HG03097 (cell line): ENCODE measurements around the gene RAI1.
A peak's percentile ranks its signal among the peaks of the same experiment; 100 is the strongest.
"Not testable (repeated sequence)": the region's sequence is repeated elsewhere in the genome, so short reads cannot be mapped to it uniquely, and the experiment has no call there.

Experiments
- ATAC-seq: cut with Tn5 transposase; IDR thresholded peaks from one replicate; pipeline ENCODE4 v1.9.1; 2021; ENCODE audit not compliant: unreplicated experiment, low FRiP score

The RAI1 gene

DNA sequence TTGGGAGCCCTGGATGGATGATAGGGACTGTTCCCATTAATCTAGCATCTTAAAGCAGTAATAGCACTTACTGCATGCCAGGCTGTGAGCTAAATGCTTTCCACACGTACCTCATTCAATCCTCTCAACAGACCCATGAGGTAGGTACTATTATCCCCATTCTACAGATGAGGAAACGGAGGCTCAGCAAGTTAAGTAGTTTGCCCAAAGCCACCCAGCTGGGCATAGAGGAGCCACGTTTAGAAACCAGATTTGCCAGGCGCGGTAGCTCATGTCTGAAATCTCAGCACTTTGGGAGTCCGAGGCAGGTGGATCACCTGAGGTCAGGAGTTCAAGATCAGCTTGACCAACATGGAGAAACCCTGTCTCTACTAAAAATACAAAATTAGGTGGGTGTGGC is 2.0 kb upstream of the RAI1 start:
- no peak for ATAC-seq

- no peak for ATAC-seq
Observed at GRCh38 chr17:17679748-17680147, 1.5 kb upstream of the RAI1 start.

DNA sequence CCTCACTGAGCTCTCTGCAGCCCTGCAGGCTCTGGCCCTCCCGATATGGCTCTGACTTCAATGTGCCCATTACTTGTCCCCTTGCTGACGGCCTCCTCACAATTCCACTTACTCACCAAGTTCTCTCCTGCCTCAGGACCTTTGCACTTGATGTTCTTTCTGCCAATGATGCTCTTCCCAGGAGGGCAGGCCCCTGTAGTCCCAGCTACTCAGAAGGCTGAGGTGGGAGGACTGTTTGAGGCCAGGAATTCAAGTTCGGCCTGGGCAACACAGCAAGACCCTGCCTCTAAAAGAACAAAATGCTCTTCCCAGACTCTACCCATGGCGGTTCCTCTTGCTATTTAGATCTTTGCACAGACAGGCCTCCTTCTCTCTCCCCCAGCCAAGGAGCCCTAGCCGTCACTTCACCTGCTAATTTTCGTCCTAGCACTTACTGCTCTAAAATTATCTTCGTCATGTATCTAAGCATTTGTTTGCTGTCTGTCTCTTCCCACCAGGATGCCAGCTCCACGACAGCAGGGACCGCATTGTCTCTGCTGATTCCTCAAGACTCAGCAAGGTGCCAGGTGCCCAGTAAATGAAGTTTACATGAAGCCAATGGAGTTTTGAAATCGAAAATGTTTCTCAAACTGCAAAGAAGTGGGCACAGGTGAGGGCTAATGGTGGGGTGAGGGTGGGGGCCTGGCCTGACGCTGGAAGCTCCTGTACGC is 626 bp upstream of the RAI1 start:
- ATAC-seq: no peak

GRCh38 chr17:17681744-17682292 is 560 bp downstream of the RAI1 start:
- peak; percentile 6 for ATAC-seq

GRCh38 chr17:17682293-17682736 is 1.1 kb downstream of the RAI1 start:
- peak; percentile 26 for ATAC-seq

GRCh38 chr17:17682737-17683680 is 1.8 kb downstream of the RAI1 start:
- ATAC-seq: peak; percentile 26

DNA sequence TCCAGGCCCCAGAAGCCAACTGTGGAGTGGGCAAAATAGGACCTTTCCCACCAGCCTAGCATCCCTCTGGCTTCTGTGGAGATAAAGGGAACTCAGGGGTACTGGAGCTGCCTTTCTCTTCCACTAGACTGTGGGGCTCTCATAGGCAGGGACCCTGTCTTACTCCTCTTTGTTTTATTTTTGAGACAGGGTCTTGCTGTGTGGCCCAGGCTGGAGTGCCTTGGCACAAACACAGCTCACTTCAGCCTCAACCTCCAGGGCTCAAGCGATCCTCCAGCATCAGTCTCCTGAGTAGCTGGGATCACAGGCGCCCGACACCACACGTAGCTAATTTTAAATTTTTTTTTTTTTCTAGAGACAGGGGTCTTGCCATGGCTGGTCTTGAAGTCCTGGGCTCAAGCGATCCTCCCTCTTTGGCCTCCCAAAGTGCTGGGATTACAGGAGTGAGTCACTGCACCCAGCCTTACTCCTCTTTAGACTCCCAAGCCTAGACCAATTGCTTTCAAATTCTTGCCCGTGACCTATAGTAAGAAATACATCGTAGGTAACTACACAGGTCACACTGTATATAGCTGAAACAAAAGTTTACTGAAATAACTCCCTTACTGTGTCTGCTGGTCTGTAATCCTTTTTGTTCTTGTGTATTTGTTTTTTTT is 2.6 kb downstream of the RAI1 start:
- no peak for ATAC-seq

DNA sequence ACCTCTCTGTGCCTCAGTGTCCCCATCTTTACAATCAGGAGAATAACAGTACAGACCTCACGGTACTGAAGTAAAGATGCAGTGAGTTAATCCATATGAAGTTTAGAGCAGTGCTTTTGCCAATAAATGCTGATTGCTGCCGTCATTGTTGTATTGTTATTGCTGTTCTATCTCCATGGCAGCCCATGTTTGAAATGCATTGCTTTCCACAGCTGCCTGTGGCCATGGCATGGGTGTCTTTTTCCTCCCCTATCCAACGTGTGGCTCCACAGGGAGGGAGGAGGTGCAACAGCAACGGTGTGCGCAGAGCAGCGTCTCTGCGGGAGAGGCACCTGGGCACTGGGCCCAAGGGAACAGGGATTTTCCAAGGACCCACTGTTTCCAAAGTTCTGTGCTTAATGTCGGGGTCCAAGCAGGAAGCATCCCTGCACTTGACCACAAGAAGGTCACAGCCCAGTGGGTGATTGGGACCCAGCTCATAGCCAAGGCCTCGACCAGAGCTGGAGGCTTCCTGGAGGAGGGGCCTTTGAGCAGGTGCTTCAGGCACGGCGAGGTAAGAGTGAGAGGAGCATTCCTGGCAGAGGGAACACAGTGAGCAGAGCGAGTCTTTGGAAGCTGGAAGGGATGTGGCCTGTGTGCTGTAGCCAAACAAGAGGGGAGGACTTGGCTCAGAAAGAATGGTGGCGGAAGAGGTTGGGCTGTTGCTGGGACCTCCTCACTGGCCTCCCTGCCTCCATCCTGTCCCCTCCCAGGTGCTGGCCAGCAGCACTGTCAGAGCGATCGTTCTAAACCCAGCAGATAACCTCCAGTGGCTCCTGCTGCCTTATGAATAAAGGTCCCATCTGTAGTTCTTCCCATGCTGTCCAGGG is 3.9 kb downstream of the RAI1 start:
- ATAC-seq: no peak

GRCh38 chr17:17685775-17686291 is 4.6 kb downstream of the RAI1 start:
- ATAC-seq: no peak

DNA sequence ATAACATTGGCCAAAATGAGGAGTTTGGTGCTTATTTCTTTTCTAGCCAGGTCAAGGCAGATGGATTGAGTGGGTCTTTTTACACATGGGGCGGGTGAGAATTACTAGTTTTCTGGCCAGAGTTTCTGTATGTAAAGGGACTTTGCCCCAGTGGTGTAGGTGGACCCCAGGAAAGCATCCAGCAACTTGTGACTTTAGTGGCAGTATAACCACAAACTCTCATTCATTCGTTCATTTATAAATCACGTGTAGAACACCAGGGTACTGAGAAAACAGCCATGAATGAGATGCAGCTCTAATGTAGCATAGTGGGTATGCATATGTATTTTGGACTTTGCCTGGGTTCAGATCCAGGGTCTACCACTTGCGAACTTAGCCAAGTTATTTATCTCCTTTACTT is 8.1 kb downstream of the RAI1 start:
- no peak for ATAC-seq

DNA sequence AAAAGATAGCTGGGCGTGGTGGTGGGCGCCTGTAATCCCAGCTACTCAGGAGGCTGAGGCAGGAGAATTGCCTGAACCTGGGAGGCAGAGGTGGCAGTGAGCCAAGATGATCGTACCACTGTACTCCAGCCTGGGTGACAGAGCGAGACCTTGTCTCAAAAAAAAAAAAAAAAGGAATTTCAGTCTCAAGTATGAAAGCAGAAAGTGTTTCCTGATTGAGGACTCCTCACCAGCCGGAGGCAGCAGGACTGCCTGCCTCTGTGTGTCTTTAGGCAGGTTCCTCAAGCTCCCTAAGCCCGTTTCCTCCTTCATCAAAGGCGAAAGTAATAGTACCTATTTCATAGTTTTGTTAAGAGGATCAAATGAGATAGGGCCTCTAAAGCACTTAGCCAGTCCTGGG is 9.0 kb downstream of the RAI1 start:
- ATAC-seq: not testable (repeated sequence)

- ATAC-seq: no peak
Observed at GRCh38 chr17:17691468-17692263, 10.4 kb downstream of the RAI1 start.

GRCh38 chr17:17692353-17693252 is 11.3 kb downstream of the RAI1 start:
- no peak for ATAC-seq

GRCh38 chr17:17693253-17694168 is 12.3 kb downstream of the RAI1 start:
- ATAC-seq: peak; percentile 0

- ATAC-seq: peak; percentile 35
Observed at GRCh38 chr17:17694169-17695081, 13.2 kb downstream of the RAI1 start.

- ATAC-seq: no peak
Observed at GRCh38 chr17:17696085-17696484, 14.8 kb downstream of the RAI1 start.
